Lower leg skin (tissue), 4 donors: Measurements from ENCODE around the gene KASH5. TPM values are rescaled to one million over a fixed set of nuclear protein-coding genes. Genes with fewer than 3 reads are reported as not detected.

ENCODE experiments used
- DNase-seq, 2 donors: peaks; one replicate each; pipeline ENCODE4 v3.0.0-alpha.2; 2019; ENCODE audit warnings: low spot score in 2 of 2
- H3K4me3 ChIP-seq: fragments of 200-600 bp; sonication (generic); 2 replicates; pipeline ENCODE4 v1.5.1; 2017; ENCODE audit warnings: mild to moderate bottlenecking, low read depth; ENCODE audit not compliant: poor library complexity, severe bottlenecking
- CTCF ChIP-seq, 3 donors: fragments of 450-650 bp; IDR thresholded peaks; one replicate each; pipeline ENCODE4 v1.5.1; 2016; ENCODE audit warnings: antibody characterized with exemption in 3 of 3, mild to moderate bottlenecking in 3 of 3, moderate library complexity in 2 of 3
- POLR2A ChIP-seq, 2 donors: fragments of 450-650 bp; IDR thresholded peaks; one replicate each; pipeline ENCODE4 v1.6.1; 2016 to 2017; ENCODE audit warnings: antibody characterized with exemption in 2 of 2, mild to moderate bottlenecking in 1 of 2, moderate library complexity in 1 of 2
- WGBS, 2 donors: methylation state at CpG; one replicate each; pipeline ENCODE4 v1.1.5; 2018; 5-methylcytosine and 5-hydroxymethylcytosine counted together
- intact Hi-C: fragments of 100-400 bp; cut with DNase I; formaldehyde crosslinking; loops from one replicate; pipeline ENCODE4 v1.15.0; 2023; ENCODE audit warnings: low total_unique reads
- total RNA-seq, 4 donors: library from RNA; depleted of rRNA; stranded (reverse); fragments of >200 nt; gene quantifications; one replicate each; pipeline ENCODE4 v1.1.0, GENCODE V29; 2016

KASH5 gene
- total RNA-seq, 4 donors from 2014 or later = not detected

DNA sequence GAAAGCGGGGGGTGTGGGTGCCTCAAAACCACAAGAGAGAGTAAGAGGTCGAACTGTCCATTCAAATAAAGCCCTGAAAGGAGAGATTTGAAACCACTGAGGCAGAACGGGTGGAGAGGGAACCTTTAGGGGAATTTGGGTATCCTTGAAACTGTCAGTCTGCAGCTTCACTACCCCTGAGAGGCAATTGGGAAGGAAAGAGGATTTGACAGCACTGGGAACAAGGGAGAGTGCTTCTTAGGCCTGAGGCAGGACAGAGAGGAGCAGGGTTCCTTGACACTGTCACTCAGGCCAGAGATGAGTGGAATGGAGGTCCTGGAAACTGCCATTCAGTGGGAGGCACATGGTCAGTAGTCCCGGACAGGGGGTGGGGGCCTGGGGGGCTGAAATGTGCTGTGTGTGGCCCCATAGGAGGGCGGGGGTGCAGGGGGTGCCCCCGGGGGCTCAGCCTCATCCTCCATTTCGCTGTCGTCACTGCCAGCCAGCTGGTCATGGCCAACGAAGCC is 42.2 kb downstream of the KASH5 start:
- 77 to 84% methylated on average over 9 of the region's 9 CpGs for WGBS, 2 donors
- H3K4me3 ChIP-seq = no peak overlapping the region
- TF ChIP-seq CTCF (IDR thresholded peaks at IDR 0.05) (no peak), POLR2A (IDR thresholded peaks at IDR 0.05) (no peak)
- no peak for DNase-seq
- intact Hi-C loops = no loop called here

GRCh38 chr19:49430678-49431329 is 42.8 kb downstream of the KASH5 start:
- H3K4me3 ChIP-seq = no peak overlapping the region
- WGBS, 2 donors = 72% methylated on average over 28 of the region's 28 CpGs
- no peak for DNase-seq
- TF ChIP-seq CTCF (IDR thresholded peaks at IDR 0.05) (no peak), POLR2A (IDR thresholded peaks at IDR 0.05) (no peak)
- intact Hi-C loops = no loop called here

GRCh38 chr19:49431330-49431749 is 43.3 kb downstream of the KASH5 start:
- no peak for TF ChIP-seq CTCF (IDR thresholded peaks at IDR 0.05)
- no peak for TF ChIP-seq POLR2A (IDR thresholded peaks at IDR 0.05)
- no peak overlapping the region for H3K4me3 ChIP-seq
- DNase-seq = no peak
- 44 to 58% methylated on average over 28 to 29 of the region's 29 CpGs for WGBS, 2 donors
- intact Hi-C loops = no loop called here

DNA sequence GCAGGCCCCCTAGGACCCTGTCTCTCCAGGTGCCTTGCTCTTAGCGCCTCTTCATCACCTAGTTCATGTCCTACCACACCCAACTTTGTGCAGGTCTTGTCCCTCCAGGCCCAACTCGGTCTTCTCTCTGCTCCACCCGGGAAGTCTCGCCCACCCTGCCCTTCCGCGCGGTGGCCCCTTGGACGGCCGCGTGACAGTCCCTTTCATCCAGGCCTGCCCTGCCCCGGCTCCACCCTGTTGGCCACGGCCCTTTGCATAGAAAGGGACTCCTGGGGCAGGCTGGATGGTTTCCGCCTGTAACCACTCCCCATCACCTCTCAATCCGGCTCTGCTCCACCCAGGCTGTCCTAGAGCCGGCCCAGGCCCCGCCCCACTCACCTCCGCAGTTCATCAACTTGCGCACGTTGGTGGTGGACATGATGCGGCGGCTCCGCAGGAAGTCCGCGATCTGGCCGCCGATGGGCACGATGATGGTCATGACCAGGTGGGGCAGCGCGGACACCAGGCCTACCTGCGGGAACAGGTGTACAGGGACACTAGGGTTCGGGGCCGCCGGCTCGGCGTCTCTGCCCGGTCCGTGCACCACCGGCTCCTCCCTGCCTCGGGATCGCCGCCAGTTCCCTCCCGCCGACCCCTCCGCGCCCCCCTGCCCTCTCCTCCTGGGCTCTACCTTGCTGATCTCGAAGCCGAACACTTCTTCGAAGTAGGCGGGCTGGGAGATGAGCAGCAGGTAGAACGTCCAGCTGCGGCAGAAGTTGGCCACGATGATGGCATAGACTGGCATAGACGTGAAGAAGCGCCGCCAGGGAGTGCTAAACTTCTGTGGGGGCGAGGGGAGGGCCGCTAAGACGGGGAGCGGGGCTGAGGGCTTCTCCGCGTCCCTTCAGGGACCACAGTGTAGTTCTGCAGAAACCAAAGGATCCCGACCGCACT is 44.4 kb downstream of the KASH5 start:
- intact Hi-C loops = no loop called here
- DNase-seq = no peak
- no peak overlapping the region for H3K4me3 ChIP-seq

More for the DNA sequence above, 44.4 kb downstream of the KASH5 start:
- TF ChIP-seq POLR2A (IDR thresholded peaks at IDR 0.05) = no peak
- no peak for TF ChIP-seq CTCF (IDR thresholded peaks at IDR 0.05)
- WGBS, 2 donors = 24 to 27% methylated on average over 54 to 61 of the region's 63 CpGs
